HepG2 (cell line): ENCODE data around the gene NFX1. TPM values are rescaled to one million over a fixed set of nuclear protein-coding genes. Genes with fewer than 3 reads are reported as not detected.

Source experiments
- ATAC-seq: fragments of 200-7000 bp; cut with Tn5 transposase; 3 replicates; pipeline ENCODE4 v1.9.1; 2020; ENCODE audit warnings: mild to moderate bottlenecking, moderate library complexity
- BruUV-seq: library from RNA; stranded (reverse); fragments of 400-500 nt; replicated peaks from 2 replicates; lab custom pipeline; 2021; lab: Mats Ljungman, UMichigan
- CTCF ChIA-PET: fragments of 300-600 bp; formaldehyde crosslinking; extraction: SDS; loops from one replicate; lab custom pipeline; 2021; ENCODE audit warnings: low total read pairs, inconsistent platforms, low intra/inter-chr PET ratio; lab: Yijun Ruan, JAX
- POLR2A ChIA-PET: fragments of 350-600 bp; sonication (Branson Sonifier 250); formaldehyde crosslinking; loops from one replicate; lab custom pipeline; 2020; ENCODE audit warnings: antibody characterized with exemption, inconsistent platforms; lab: Yijun Ruan, JAX
- DNase-seq: peaks from one replicate; pipeline ENCODE4 v3.0.0-alpha.2; 2015; ENCODE audit warnings: low spot score
- FAIRE-seq: peaks from 3 replicates; lab custom pipeline; 2011; peaks lifted over from hg19 to GRCh38; lab: Jason Lieb, UNC
- H2AFZ ChIP-seq: one replicate; pipeline ENCODE4 v1.6.1; 2011; ENCODE audit warnings: low read length, inconsistent platforms
- H3K27ac ChIP-seq: fragments of 300-600 bp; 3 replicates; pipeline ENCODE4 v1.8.0; 2011; ENCODE audit warnings: mixed run types, mild to moderate bottlenecking, mixed read lengths, low read length, inconsistent platforms; ENCODE audit not compliant: insufficient read depth; ENCODE audit errors: extremely low read length
- H3K27me3 ChIP-seq, 2 experiments: fragments of 200-600 bp in 1 of 2; 2 replicates in 1 of 2; 3 replicates in 1 of 2; pipeline versions ENCODE4 v1.6.0 to v1.8.0; 2011; ENCODE audit warnings: low read length in 2 of 2, mild to moderate bottlenecking in 2 of 2, moderate library complexity in 2 of 2, inconsistent platforms in 1 of 2; ENCODE audit not compliant: insufficient read depth in 2 of 2, control insufficient read depth in 1 of 2
- H3K36me3 ChIP-seq, 2 experiments: fragments of 200-600 bp in 1 of 2; replicated peaks in 1 of 2; 2 replicates in 1 of 2; 3 replicates in 1 of 2; pipeline versions ENCODE4 v1.5.1 to v1.8.0; 2011; ENCODE audit warnings: low read length in 2 of 2, inconsistent platforms in 1 of 2; ENCODE audit not compliant: insufficient read depth in 2 of 2, control insufficient read depth in 1 of 2
- H3K4me1 ChIP-seq: 2 replicates; pipeline ENCODE4 v1.5.1; 2012; ENCODE audit warnings: low read length, inconsistent platforms; ENCODE audit not compliant: insufficient read depth
- H3K4me2 ChIP-seq: 2 replicates; pipeline ENCODE4 v1.6.0; 2011; ENCODE audit warnings: low read depth, low read length, inconsistent platforms
- H3K4me3 ChIP-seq, 3 experiments: fragments of 200-600 bp in 1 of 3; sonication (generic), shearing (Covaris generic) in 1 of 3; replicated peaks in 1 of 3; 2 replicates each; pipeline ENCODE4 v1.5.1; 2011 to 2016; ENCODE audit warnings: low read length in 3 of 3, inconsistent platforms in 2 of 3, low read depth in 2 of 3, mild to moderate bottlenecking in 2 of 3, control low read depth in 1 of 3, mixed read lengths in 1 of 3; ENCODE audit not compliant: insufficient read depth in 1 of 3
- H3K79me2 ChIP-seq: one replicate; pipeline ENCODE4 v1.6.1; 2011; ENCODE audit warnings: low read length, inconsistent platforms; ENCODE audit not compliant: insufficient read depth
- H3K9ac ChIP-seq: 2 replicates; pipeline ENCODE4 v1.6.0; 2011; ENCODE audit warnings: mild to moderate bottlenecking, low read depth, low read length, inconsistent platforms; ENCODE audit not compliant: insufficient read depth
- H3K9me3 ChIP-seq: 2 replicates; pipeline ENCODE4 v1.5.1; 2012; ENCODE audit warnings: mild to moderate bottlenecking, low read length
- H4K20me1 ChIP-seq: 2 replicates; pipeline ENCODE4 v1.6.0; 2011; ENCODE audit warnings: inconsistent platforms, mild to moderate bottlenecking, low read length, moderate library complexity; ENCODE audit not compliant: insufficient read depth
- DNMT1 ChIP-seq: sonication (generic); formaldehyde crosslinking; IDR thresholded peaks from 2 replicates; pipeline ENCODE4 v1.5.1; 2020; ENCODE audit warnings: mild to moderate bottlenecking, missing genetic modification reagents
- ELF1 ChIP-seq: sonication (generic); formaldehyde crosslinking; IDR thresholded peaks from 2 replicates; pipeline ENCODE4 v1.4.0; 2020; ENCODE audit warnings: missing genetic modification reagents
- FUBP1 ChIP-seq: sonication (generic); formaldehyde crosslinking; IDR thresholded peaks from 2 replicates; pipeline ENCODE4 v1.5.1; 2020; ENCODE audit warnings: missing genetic modification reagents, mild to moderate bottlenecking, borderline replicate concordance
- GATAD1 ChIP-seq: IDR thresholded peaks from 2 replicates; pipeline ENCODE4 v1.6.1; 2016; ENCODE audit warnings: missing genetic modification reagents, missing compliant biosample characterization
- GRHL1 ChIP-seq: sonication (generic); formaldehyde crosslinking; conservative IDR thresholded peaks from 2 replicates; pipeline ENCODE4 v1.8.0; 2022; ENCODE audit warnings: missing genetic modification reagents
- IKZF4 ChIP-seq: sonication (generic); formaldehyde crosslinking; IDR thresholded peaks from 2 replicates; pipeline ENCODE4 v1.5.1; 2020; ENCODE audit warnings: borderline replicate concordance, mild to moderate bottlenecking, low read depth, missing genetic modification reagents; ENCODE audit errors: not compliant biosample characterization
- KLF6 ChIP-seq: IDR thresholded peaks from 2 replicates; pipeline ENCODE4 v1.8.0; 2016; ENCODE audit warnings: missing biosample characterization, missing genetic modification reagents
- MAZ ChIP-seq, 2 experiments: sonication (generic) in 1 of 2; formaldehyde crosslinking in 1 of 2; IDR thresholded peaks; 2 replicates each; pipeline versions ENCODE4 v1.5.0 to v1.6.1; 2012 to 2020; ENCODE audit warnings: low read depth in 2 of 2, mild to moderate bottlenecking in 2 of 2, borderline replicate concordance in 1 of 2, improper control_type of control experiment in 1 of 2, low read length in 1 of 2, missing genetic modification reagents in 1 of 2, moderate library complexity in 1 of 2
- NFE2 ChIP-seq: sonication (generic); formaldehyde crosslinking; IDR thresholded peaks from 2 replicates; pipeline ENCODE4 v1.4.0; 2020; ENCODE audit warnings: missing genetic modification reagents
- SNAI1 ChIP-seq: sonication (generic); formaldehyde crosslinking; IDR thresholded peaks from 2 replicates; pipeline ENCODE4 v1.5.0; 2020; ENCODE audit warnings: mild to moderate bottlenecking, missing genetic modification reagents, borderline replicate concordance
- SRSF1 ChIP-seq: fragments of 200-400 bp; formaldehyde crosslinking; optimal IDR thresholded peaks from 2 replicates; pipeline ENCODE3; 2017; ENCODE audit warnings: mild to moderate bottlenecking, low read depth, low read length, moderate library complexity
- TCF7L2 ChIP-seq: IDR thresholded peaks from 2 replicates; pipeline ENCODE4 v1.6.1; 2011; ENCODE audit warnings: mild to moderate bottlenecking, low read depth, low read length, moderate library complexity
- ZMYM3 ChIP-seq: sonication (generic); formaldehyde crosslinking; IDR thresholded peaks from 2 replicates; pipeline ENCODE4 v1.5.1; 2020; ENCODE audit warnings: mild to moderate bottlenecking, missing genetic modification reagents
- whole genome bisulfite sequencing: methylation state at CpG from one replicate; pipeline ENCODE4 v1.1.6; 2017; ENCODE audit warnings: low lambda C conversion rate; 5-methylcytosine and 5-hydroxymethylcytosine counted together
- in situ Hi-C: cut with HindIII; loops from 2 replicates; pipeline ENCODE4 v1.10.0; 2017; ENCODE audit warnings: low pct_unique_long_range_greater_than_20kb; ENCODE audit not compliant: extremely low pct_ligation_motif_present
- intact Hi-C: fragments of 100-400 bp; cut with micrococcal nuclease; formaldehyde crosslinking; loops from one replicate; pipeline ENCODE4 v1.10.0; 2022; ENCODE audit not compliant: unreplicated experiment
- polyA plus RNA-seq, 8 experiments: library from polyadenylated mRNA; depleted of rRNA in 3 of 8; stranded (reverse) in 7 of 8; unstranded in 1 of 8; fragments of >200 nt; fragmentation: Illumina TruSeq in 4 of 8; extraction: Trizol in 4 of 8; gene quantifications; 2 replicates each; pipeline versions ENCODE4 v1.2.1 to v1.2.3, GENCODE V29; 2011 to 2016; ENCODE audit warnings: low read depth in 4 of 8, missing spikeins in 1 of 8, mixed read lengths in 1 of 8; ENCODE audit not compliant: insufficient read depth in 1 of 8
- total RNA-seq, 5 experiments: library from RNA; depleted of rRNA; stranded (reverse); fragments of >200 nt; fragmentation: Illumina TruSeq; extraction: Trizol; gene quantifications; 2 replicates each; pipeline ENCODE4 v1.2.3, GENCODE V29; 2016; ENCODE audit warnings: low read depth in 1 of 5
- TF ChIP-seq, protein P1 (sequence below): sonication (generic); formaldehyde crosslinking; IDR thresholded peaks from 2 replicates; pipeline ENCODE4 v1.4.0; 2020; ENCODE audit warnings: missing genetic modification reagents

The NFX1 gene
- total and polyA plus RNA-seq, 2 of the 13 experiments (the other 11 are each of a cell fraction or from before 2014, with no cell fraction given) = 23.9 to 27.5 TPM

DNA sequence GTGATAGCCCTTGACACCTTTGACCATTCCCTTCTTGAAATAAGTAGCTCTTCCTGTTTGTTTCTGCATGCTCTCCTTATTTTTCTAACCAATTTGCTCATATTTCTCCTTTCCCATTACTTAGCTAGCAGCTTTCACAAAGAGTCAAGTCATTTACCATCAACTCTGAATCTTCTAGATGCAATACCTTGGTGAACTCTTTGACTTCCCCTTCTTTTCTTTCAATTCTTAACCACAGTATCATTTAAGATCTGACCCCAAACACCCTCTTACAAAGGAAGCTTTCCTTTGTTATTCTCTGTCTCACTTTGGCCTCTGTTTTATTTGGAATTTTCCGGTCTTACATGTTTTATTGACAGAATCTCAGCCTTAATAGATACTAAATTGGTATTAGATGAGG lies 14.0 kb downstream of the NFX1 start (continued):
- TF ChIP-seq FUBP1 (CRISPR knock-in tag) (no peak), SRSF1 (no peak), SNAI1 (CRISPR knock-in tag) (no peak), NFE2 (CRISPR knock-in tag) (no peak), GRHL1 (CRISPR knock-in tag) (no peak)
- TF ChIP-seq, all 625 proteins: peak for 0

DNA sequence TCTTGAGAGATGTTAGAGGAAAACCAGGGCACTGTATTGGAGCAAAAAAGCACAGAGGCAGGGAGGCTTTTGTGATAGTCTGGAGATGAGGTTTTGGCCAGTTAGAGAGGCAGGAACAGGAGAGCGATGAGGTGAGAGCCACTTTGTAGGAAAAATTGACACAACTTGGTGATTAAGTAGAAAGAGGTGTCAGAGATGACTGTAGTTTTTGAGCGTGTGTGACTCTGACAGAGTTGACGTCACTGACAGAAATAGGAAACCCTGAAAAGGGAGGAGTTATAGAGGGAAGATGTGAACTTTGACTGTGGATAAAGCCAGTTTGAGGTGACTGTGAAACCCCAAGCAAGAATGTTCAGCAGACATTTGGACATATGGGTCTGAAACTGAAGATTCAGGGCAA lies 15.7 kb downstream of the NFX1 start:
- 96% methylated on average over 3 of the region's 3 CpGs for WGBS
- Histone ChIP-seq H3K4me2 (no peak overlapping the region), H3K9ac (no peak overlapping the region), H3K9me3 (no peaks in the 10 kb centered on the region), H3K4me3 (no peak overlapping the region), H3K27me3 (no peaks in the 10 kb centered on the region), H3K36me3 (peaks cover 36 to 89% of the 10 kb centered on the region in 2 experiments), H2AFZ (no peak overlapping the region), H4K20me1 (no peaks in the 10 kb centered on the region), H3K4me1 (peaks cover under 1% of the 10 kb centered on the region; the same call in 1 of the 2 replicates), H3K79me2 (no peaks in the 10 kb centered on the region), H3K27ac (no peak overlapping the region)
- CTCF ChIA-PET = interaction anchor here (1.4 kb wide), 1 partner anchor 19 kb away, joined by 3 read pairs; no protein-coding TSS in a partner anchor
- DNase-seq (no peak), FAIRE-seq (no peak), ATAC-seq (no peak)
- in situ Hi-C loops (loop anchor here (10.0 kb wide), 1 partner anchor 59 kb away; no protein-coding TSS in a partner anchor), intact Hi-C loops (no loop called here)
- POLR2A ChIA-PET = no interaction called here
- no TSS peak for BruUV-seq
- TF ChIP-seq MAZ (IDR thresholded peaks at IDR 0.05; ENCODE audit: borderline replicate concordance, low read depth, low read length) (no peak), MAZ (CRISPR knock-in tag; IDR thresholded peaks at IDR 0.05; ENCODE audit: low read depth) (no peak), ZMYM3 (CRISPR knock-in tag) (no peak), IKZF4 (CRISPR knock-in tag) (no peak), ELF1 (CRISPR knock-in tag) (no peak), DNMT1 (CRISPR knock-in tag) (no peak), TCF7L2 (no peak), KLF6 (CRISPR knock-in tag) (no peak), GATAD1 (no peak)
- TF ChIP-seq, protein P1, sequence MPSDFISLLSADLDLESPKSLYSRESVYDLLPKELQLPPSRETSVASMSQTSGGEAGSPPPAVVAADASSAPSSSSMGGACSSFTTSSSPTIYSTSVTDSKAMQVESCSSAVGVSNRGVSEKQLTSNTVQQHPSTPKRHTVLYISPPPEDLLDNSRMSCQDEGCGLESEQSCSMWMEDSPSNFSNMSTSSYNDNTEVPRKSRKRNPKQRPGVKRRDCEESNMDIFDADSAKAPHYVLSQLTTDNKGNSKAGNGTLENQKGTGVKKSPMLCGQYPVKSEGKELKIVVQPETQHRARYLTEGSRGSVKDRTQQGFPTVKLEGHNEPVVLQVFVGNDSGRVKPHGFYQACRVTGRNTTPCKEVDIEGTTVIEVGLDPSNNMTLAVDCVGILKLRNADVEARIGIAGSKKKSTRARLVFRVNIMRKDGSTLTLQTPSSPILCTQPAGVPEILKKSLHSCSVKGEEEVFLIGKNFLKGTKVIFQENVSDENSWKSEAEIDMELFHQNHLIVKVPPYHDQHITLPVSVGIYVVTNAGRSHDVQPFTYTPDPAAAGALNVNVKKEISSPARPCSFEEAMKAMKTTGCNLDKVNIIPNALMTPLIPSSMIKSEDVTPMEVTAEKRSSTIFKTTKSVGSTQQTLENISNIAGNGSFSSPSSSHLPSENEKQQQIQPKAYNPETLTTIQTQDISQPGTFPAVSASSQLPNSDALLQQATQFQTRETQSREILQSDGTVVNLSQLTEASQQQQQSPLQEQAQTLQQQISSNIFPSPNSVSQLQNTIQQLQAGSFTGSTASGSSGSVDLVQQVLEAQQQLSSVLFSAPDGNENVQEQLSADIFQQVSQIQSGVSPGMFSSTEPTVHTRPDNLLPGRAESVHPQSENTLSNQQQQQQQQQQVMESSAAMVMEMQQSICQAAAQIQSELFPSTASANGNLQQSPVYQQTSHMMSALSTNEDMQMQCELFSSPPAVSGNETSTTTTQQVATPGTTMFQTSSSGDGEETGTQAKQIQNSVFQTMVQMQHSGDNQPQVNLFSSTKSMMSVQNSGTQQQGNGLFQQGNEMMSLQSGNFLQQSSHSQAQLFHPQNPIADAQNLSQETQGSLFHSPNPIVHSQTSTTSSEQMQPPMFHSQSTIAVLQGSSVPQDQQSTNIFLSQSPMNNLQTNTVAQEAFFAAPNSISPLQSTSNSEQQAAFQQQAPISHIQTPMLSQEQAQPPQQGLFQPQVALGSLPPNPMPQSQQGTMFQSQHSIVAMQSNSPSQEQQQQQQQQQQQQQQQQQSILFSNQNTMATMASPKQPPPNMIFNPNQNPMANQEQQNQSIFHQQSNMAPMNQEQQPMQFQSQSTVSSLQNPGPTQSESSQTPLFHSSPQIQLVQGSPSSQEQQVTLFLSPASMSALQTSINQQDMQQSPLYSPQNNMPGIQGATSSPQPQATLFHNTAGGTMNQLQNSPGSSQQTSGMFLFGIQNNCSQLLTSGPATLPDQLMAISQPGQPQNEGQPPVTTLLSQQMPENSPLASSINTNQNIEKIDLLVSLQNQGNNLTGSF = no peak
